Stimulated activated CD4-positive, alpha-beta T cell treated with anti-CD3 and anti-CD28 coated beads, Interleukin-15, amount 100 ng/mL, for 24 hours (primary cell): Measurements from ENCODE around the gene AUTS2.
A peak's percentile ranks its signal among the peaks of the same experiment; 100 is the strongest.

Source experiments
- DNase-seq: peaks from one replicate; pipeline ENCODE4 v3.0.0-alpha.2; 2020

The AUTS2 gene

GRCh38 chr7:70759674-70760073 is 1161.4 kb downstream of the AUTS2 start:
- no peak for DNase-seq

- DNase-seq = no peak
Measured at GRCh38 chr7:70761711-70762328, 1163.5 kb downstream of the AUTS2 start.

GRCh38 chr7:70762696-70763095 is 1164.4 kb downstream of the AUTS2 start:
- no peak for DNase-seq

GRCh38 chr7:70763961-70764691 is 1165.9 kb downstream of the AUTS2 start:
- peak; percentile 28 for DNase-seq

GRCh38 chr7:70764701-70765208 is 1166.5 kb downstream of the AUTS2 start:
- DNase-seq = no peak

- DNase-seq = no peak
Measured at GRCh38 chr7:70765651-70766050, 1167.4 kb downstream of the AUTS2 start.

GRCh38 chr7:70766109-70766508 is 1167.8 kb downstream of the AUTS2 start:
- no peak for DNase-seq

GRCh38 chr7:70766694-70767093 is 1168.4 kb downstream of the AUTS2 start:
- DNase-seq = no peak

GRCh38 chr7:70770154-70770553 is 1171.9 kb downstream of the AUTS2 start:
- no peak for DNase-seq

GRCh38 chr7:70771451-70771850 is 1173.2 kb downstream of the AUTS2 start:
- DNase-seq = no peak

GRCh38 chr7:70772891-70773290 is 1174.6 kb downstream of the AUTS2 start:
- no peak for DNase-seq

- DNase-seq = no peak
Measured at GRCh38 chr7:70773406-70773805, 1175.1 kb downstream of the AUTS2 start.

- DNase-seq = no peak
Measured at GRCh38 chr7:70774950-70775527, 1176.8 kb downstream of the AUTS2 start.

- no peak for DNase-seq
Measured at GRCh38 chr7:70775570-70776156, 1177.4 kb downstream of the AUTS2 start.

GRCh38 chr7:70776627-70777101 is 1178.4 kb downstream of the AUTS2 start:
- peak; percentile 19 for DNase-seq

- no peak for DNase-seq
Measured at GRCh38 chr7:70777251-70777650, 1179.0 kb downstream of the AUTS2 start.

GRCh38 chr7:70778585-70778984 is 1180.3 kb downstream of the AUTS2 start:
- no peak for DNase-seq

GRCh38 chr7:70779321-70779720 is 1181.0 kb downstream of the AUTS2 start:
- no peak for DNase-seq

- no peak for DNase-seq
Measured at GRCh38 chr7:70781922-70782311, 1183.6 kb downstream of the AUTS2 start.

- no peak for DNase-seq
Measured at GRCh38 chr7:70782796-70783195, 1184.5 kb downstream of the AUTS2 start.

- DNase-seq = no peak
Measured at GRCh38 chr7:70785427-70785826, 1187.2 kb downstream of the AUTS2 start.

- DNase-seq = no peak
Measured at GRCh38 chr7:70786076-70786475, 1187.8 kb downstream of the AUTS2 start.

- DNase-seq = no peak
Measured at GRCh38 chr7:70787286-70787685, 1189.0 kb downstream of the AUTS2 start.

GRCh38 chr7:70787771-70788170 is 1189.5 kb downstream of the AUTS2 start:
- no peak for DNase-seq
